ENCODE results near the gene CXCL8.
"Not testable (repeated sequence)": the region's sequence is repeated elsewhere in the genome, so short reads cannot be mapped to it uniquely, and the experiment has no call there.

CXCL8 gene

DNA sequence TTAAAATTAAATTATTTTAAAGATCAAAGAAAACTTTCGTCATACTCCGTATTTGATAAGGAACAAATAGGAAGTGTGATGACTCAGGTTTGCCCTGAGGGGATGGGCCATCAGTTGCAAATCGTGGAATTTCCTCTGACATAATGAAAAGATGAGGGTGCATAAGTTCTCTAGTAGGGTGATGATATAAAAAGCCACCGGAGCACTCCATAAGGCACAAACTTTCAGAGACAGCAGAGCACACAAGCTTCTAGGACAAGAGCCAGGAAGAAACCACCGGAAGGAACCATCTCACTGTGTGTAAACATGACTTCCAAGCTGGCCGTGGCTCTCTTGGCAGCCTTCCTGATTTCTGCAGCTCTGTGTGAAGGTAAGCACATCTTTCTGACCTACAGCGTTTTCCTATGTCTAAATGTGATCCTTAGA lies at the start of gene CXCL8:
TSS of gene CXCL8 (plus strand) at position 217 of the 426 bp plus-strand sequence. CDS start at position 307, 90 bp downstream.
- DNase-seq (ENCODE audit: low read depth): no peak

DNA sequence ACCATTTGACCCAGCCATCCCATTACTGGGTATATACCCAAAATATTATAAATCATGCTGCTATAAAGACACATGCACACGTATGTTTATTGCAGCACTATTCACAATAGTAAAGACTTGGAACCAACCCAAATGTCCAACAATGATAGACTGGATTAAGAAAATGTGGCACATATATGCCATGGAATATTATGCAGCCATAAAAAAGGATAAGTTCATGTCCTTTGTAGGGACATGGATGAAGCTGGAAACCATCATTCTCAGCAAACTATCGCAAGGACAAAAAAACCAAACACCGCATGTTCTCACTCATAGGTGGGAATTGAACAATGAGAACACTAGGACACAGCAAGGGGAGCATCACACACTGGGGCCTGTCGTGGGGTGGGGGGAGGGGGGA lies 49.2 kb upstream of the CXCL8 start:
- not testable (repeated sequence) for DNase-seq (ENCODE audit: low read depth)

DNA sequence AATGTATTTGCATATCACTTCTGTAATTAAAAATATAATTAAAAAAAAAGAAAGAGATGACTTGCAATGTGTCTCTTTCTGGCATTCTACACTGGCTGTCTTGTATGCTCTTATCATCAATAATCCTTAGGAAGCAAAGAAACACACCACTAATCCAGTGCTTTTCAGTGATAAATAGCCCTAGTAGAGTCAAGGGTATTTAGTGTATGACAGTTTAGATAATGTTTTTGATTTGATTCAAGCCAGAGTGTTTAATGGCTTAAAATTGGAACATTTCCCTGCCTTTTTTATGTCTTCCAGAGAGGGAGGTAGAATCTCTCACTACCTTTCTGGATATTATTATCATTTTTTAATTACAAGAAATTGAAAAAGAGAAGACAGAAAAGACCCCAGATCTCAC lies 48.6 kb upstream of the CXCL8 start:
- DNase-seq (ENCODE audit: low read depth): no peak

- no peak for DNase-seq (ENCODE audit: low read depth)
These were observed 48.1 kb upstream of the CXCL8 start for GRCh38 chr4:73692254-73692653.

DNA sequence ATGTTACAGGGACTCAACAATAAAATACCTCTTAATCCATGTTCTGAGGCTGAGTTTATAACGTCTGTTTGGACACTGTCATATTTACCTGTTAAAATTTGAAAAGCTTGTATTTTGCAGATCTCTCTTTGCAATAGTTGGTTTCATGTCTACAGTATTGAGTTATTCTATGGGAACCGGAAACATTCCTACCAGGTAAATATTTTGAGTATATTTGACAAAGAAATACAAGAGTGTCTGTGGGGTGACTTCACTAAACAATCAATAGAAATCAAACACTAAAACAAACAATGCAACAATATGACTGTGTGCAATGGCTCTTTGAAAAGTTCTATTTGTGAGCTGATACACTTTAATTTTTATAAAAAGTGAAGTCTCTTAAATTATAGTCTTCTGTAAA lies 47.7 kb upstream of the CXCL8 start:
- no peak for DNase-seq (ENCODE audit: low read depth)

- no peak for DNase-seq (ENCODE audit: low read depth)
These were observed 46.6 kb upstream of the CXCL8 start for GRCh38 chr4:73693811-73694210.

DNA sequence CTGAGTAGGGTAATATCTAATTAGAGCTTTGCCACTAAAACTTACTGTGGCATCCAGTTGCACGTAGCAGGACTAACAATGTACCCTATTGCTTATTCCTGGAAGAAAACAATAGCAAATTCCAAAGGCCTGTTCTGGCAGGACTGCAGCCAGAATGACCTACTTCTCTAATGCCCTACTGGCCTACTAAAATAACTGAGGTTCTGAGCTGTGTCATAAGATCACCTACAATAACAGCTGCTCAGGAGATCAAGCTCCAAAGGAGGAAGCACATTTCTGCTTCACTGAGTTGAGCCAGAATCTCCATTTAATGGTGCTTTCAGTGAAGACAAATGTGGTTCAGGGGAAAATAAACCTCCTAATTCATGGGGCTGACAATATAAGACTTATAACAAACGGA lies 42.2 kb upstream of the CXCL8 start:
- DNase-seq (ENCODE audit: low read depth): no peak

- DNase-seq (ENCODE audit: low read depth): no peak
These were observed 39.3 kb upstream of the CXCL8 start for GRCh38 chr4:73701116-73701515.

DNA sequence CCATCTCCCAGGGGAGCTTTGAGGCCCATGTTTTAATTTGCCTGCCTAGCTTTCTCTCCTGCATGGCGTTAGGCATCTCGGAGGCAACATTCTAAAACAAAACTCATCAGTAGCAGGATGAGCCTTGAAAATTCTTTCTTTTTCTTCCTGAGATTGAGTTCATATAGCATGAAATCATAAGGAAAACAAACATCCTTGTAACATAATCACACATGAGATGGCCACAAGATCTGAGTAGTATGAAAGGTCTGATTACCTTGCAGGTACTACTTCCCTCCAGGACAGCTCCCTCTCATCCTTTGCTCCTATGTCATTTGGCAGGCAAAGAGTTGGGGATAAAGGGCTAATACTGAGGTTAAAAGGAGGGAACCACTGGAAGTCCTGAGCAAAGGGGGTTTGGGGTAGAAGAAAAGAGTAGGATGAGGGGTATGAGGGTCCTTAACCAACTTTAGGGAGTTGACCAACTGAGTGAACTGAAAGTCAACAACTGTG lies 37.5 kb upstream of the CXCL8 start:
- no peak for DNase-seq (ENCODE audit: low read depth)

DNA sequence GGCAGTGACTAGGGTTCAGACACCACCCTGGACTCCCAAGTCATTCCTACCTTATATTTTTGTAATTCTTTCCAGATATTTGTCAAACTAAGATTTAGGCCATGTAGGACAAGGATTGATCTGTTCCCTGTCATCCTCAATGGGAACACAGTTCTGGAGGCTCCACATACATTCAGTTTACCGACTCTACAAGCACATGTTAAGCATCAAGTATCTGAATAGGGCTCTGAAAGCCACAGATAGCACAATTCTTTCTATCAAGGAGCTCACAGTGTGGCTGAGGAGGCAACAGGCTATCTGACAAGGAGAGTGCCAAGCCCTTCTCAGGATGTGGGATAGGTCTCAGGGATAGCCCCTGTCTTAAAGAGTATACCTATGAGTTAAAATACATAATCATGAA lies 37.0 kb upstream of the CXCL8 start:
- DNase-seq (ENCODE audit: low read depth): no peak

DNA sequence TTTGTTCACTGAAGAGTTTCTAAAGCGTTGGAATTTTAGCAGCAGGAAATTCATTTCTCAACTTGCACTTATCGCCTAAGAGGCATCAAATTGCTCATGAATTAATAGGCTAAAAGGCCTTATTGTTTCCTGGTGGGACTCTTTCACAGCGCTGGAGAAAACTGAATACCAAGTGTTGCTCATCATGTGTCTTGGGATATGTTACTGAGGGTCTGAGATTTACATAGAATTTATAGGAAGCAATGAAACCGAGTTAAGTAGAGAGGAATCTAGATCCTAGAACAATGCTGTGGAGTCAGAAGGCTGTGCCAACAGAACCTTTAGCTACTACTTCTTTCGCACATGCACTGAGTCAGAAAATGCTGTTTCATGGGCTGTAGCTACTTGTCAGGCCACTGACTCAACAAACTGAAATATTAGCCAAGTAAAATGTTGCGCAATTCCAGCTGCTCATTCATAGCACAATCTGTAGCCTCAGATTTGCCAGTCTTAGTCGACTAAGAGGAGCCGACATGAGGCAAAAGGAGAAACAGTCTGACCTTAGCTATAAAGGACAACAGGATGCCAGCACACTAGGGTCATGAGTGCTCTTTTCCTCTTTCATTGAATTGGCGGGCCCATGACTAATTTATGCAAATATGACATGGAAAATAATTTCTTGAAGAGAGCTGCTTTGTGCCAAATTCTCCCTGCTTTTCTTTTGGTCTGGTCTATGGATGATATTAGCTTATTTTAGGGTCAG lies 35.9 kb upstream of the CXCL8 start:
- no peak for DNase-seq (ENCODE audit: low read depth)

GRCh38 chr4:73705056-73705432 lies 35.3 kb upstream of the CXCL8 start:
- DNase-seq (ENCODE audit: low read depth): no peak

GRCh38 chr4:73705721-73706120 lies 34.6 kb upstream of the CXCL8 start:
- DNase-seq (ENCODE audit: low read depth): no peak

DNA sequence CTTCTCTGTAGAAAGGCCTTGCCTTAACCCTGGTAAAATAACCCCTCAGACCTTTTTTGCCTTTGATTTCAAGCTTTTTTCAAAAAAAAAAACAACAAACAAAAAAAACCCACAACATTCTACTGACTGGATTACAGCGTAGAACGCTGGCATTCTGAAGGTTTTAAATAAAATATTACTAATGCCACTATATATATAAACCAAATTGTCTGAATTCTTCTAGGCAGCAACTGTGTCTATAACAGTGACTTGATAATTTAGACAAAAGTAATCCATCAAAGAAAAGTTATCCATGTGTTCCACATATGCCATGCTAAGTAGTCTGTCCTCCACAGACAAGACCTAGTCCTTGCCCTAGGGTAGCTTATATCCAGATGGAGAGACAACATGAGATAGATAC lies 33.6 kb upstream of the CXCL8 start:
- no peak for DNase-seq (ENCODE audit: low read depth)

GRCh38 chr4:73707269-73707875 lies 33.0 kb upstream of the CXCL8 start:
- no peak for DNase-seq (ENCODE audit: low read depth)

GRCh38 chr4:73707918-73708577 lies 32.3 kb upstream of the CXCL8 start:
- DNase-seq (ENCODE audit: low read depth): no peak

- DNase-seq (ENCODE audit: low read depth): no peak
These were observed 30.8 kb upstream of the CXCL8 start for GRCh38 chr4:73709451-73710033.

GRCh38 chr4:73710094-73710493 lies 30.3 kb upstream of the CXCL8 start:
- DNase-seq (ENCODE audit: low read depth): no peak

DNA sequence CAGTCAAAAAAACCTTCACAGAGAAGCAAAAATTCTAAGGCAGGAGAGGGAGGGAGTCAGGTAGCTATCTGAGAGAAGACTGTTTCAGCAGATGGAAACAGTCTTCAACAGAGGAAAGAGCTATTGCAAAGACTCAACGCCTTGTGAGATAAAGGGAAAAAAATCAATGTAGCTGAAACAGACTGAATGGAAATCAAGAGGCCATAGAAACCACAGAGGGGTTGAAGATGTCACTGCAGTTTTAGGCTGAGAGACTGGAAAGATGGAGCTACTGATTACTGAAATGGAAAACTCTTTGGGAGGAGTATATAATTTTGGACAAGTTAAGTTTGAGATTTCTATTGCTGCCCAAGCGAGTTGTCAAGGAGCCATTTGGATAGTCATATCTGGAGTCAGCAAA lies 28.4 kb upstream of the CXCL8 start:
- no peak for DNase-seq (ENCODE audit: low read depth)

DNA sequence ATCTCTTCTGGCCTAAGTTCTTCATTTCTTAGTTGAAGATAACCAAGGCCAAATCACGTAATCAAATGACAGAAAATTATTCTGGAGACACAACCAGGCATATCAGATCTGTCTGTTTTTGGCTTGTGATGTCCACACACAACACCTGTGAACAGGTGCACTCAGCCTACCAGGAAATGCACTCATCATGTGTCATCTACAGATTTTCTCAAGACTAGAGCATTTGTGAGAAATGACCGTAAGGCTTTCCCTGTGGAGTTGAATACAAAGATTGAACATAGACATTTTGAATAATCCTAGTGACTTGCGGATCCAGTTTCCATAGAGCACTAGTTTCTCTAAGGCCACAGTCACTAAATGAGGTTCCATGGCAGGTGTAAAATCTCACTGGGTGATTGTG lies 26.7 kb upstream of the CXCL8 start:
- no peak for DNase-seq (ENCODE audit: low read depth)

- no peak for DNase-seq (ENCODE audit: low read depth)
These were observed 25.7 kb upstream of the CXCL8 start for GRCh38 chr4:73714647-73715046.

GRCh38 chr4:73715659-73716058 lies 24.7 kb upstream of the CXCL8 start:
- DNase-seq (ENCODE audit: low read depth): no peak
